GM12878 (cell line): Measurements from ENCODE around the gene PCSK5. TPM values are rescaled to one million over a fixed set of nuclear protein-coding genes. Genes with fewer than 3 reads are reported as not detected.

Source experiments
- BACH1 ChIP-seq: fragments of 450-650 bp; IDR thresholded peaks from 2 replicates; pipeline ENCODE4 v1.6.1; 2017; ENCODE audit warnings: mild to moderate bottlenecking, borderline replicate concordance
- BHLHE40 ChIP-seq, 2 experiments: fragments of 450-650 bp in 1 of 2; IDR thresholded peaks; 2 replicates each; pipeline ENCODE4 v1.6.1; 2011 to 2017; ENCODE audit warnings: low read depth in 2 of 2, borderline replicate concordance in 1 of 2, improper control_type of control experiment in 1 of 2, low read length in 1 of 2, mild to moderate bottlenecking in 1 of 2
- BMI1 ChIP-seq: fragments of 450-650 bp; IDR thresholded peaks from 2 replicates; pipeline ENCODE4 v1.6.1; 2016; ENCODE audit warnings: mild to moderate bottlenecking, moderate library complexity, borderline replicate concordance
- EP300 ChIP-seq, 2 experiments: fragments of 150-350 bp in 1 of 2; IDR thresholded peaks; 2 replicates each; pipeline ENCODE4 v1.6.1; 2011 to 2012; ENCODE audit warnings: low read depth in 2 of 2, low read length in 2 of 2, borderline replicate concordance in 1 of 2, improper control_type of control experiment in 1 of 2, inconsistent platforms in 1 of 2; ENCODE audit not compliant: control insufficient read depth in 1 of 2
- FOXM1 ChIP-seq: IDR thresholded peaks from 2 replicates; pipeline ENCODE4 v1.6.1; 2012; ENCODE audit warnings: low read depth, mild to moderate bottlenecking, inconsistent platforms, low read length, moderate library complexity
- MLLT1 ChIP-seq: fragments of 450-650 bp; IDR thresholded peaks from 2 replicates; pipeline ENCODE4 v1.6.1; 2016; ENCODE audit warnings: mild to moderate bottlenecking
- MYB ChIP-seq: fragments of 150-350 bp; IDR thresholded peaks from 2 replicates; pipeline ENCODE4 v1.6.1; 2014; ENCODE audit warnings: mild to moderate bottlenecking, low read depth, low read length, borderline replicate concordance
- NFXL1 ChIP-seq: fragments of 450-650 bp; IDR thresholded peaks from 2 replicates; pipeline ENCODE4 v1.6.1; 2017; ENCODE audit warnings: antibody characterized with exemption, mild to moderate bottlenecking, borderline replicate concordance
- NR2C2 ChIP-seq: IDR thresholded peaks from 2 replicates; pipeline ENCODE4 v1.6.1; 2011; ENCODE audit warnings: borderline replicate concordance, low read depth; ENCODE audit not compliant: control insufficient read depth, insufficient read length
- NR2F1 ChIP-seq: fragments of 450-650 bp; conservative IDR thresholded peaks from 2 replicates; pipeline ENCODE4 v1.6.1; 2017; ENCODE audit warnings: mild to moderate bottlenecking
- PAX8 ChIP-seq: fragments of 450-650 bp; IDR thresholded peaks from 2 replicates; pipeline ENCODE4 v1.6.1; 2017; ENCODE audit warnings: mild to moderate bottlenecking, moderate library complexity
- RAD21 ChIP-seq: IDR thresholded peaks from 2 replicates; pipeline ENCODE4 v1.6.1; 2011; ENCODE audit warnings: mild to moderate bottlenecking, low read depth, low read length, moderate library complexity; ENCODE audit not compliant: insufficient read depth
- RELB ChIP-seq: fragments of 450-650 bp; IDR thresholded peaks from 2 replicates; pipeline ENCODE4 v1.6.1; 2017; ENCODE audit warnings: low read depth, mild to moderate bottlenecking, moderate library complexity
- RFX5 ChIP-seq: IDR thresholded peaks from 2 replicates; pipeline ENCODE4 v1.6.1; 2011; ENCODE audit warnings: low read depth, low read length, improper control_type of control experiment
- SMAD1 ChIP-seq: fragments of 450-650 bp; IDR thresholded peaks from 2 replicates; pipeline ENCODE4 v1.6.1; 2018; ENCODE audit warnings: mild to moderate bottlenecking, low read depth; ENCODE audit not compliant: partially characterized antibody
- SMC3 ChIP-seq: IDR thresholded peaks from 2 replicates; pipeline ENCODE4 v1.6.1; 2011; ENCODE audit warnings: low read length, improper control_type of control experiment, borderline replicate concordance
- SREBF1 ChIP-seq: IDR thresholded peaks from 2 replicates; pipeline ENCODE4 v1.6.1; 2012; ENCODE audit warnings: mild to moderate bottlenecking, low read length
- SREBF2 ChIP-seq: IDR thresholded peaks from 2 replicates; pipeline ENCODE4 v1.6.1; 2012; ENCODE audit warnings: mild to moderate bottlenecking, low read length
- SRF ChIP-seq, 2 experiments: IDR thresholded peaks; 2 replicates each; pipeline ENCODE4 v1.6.1; 2011; ENCODE audit warnings: low read depth in 2 of 2, low read length in 2 of 2, mild to moderate bottlenecking in 1 of 2, moderate library complexity in 1 of 2
- TCF3 ChIP-seq: IDR thresholded peaks from 2 replicates; pipeline ENCODE4 v1.6.1; 2012; ENCODE audit warnings: low read depth, mild to moderate bottlenecking, low read length, borderline replicate concordance; ENCODE audit not compliant: insufficient read depth
- WRNIP1 ChIP-seq: IDR thresholded peaks from 2 replicates; pipeline ENCODE4 v1.6.1; 2011; ENCODE audit warnings: low read depth, low read length, improper control_type of control experiment, borderline replicate concordance
- ZNF274 ChIP-seq: IDR thresholded peaks from one replicate; pipeline ENCODE4 v1.8.0; 2011; ENCODE audit not compliant: insufficient read length, insufficient read depth
- polyA plus RNA-seq, 11 experiments: library from polyadenylated mRNA; depleted of rRNA in 4 of 11; unstranded in 6 of 11; stranded (reverse) in 5 of 11; fragments of >200 nt; fragmentation: Nextera tagmentation in 4 of 11; fragmentation: Illumina TruSeq in 1 of 11; extraction: Ambion mirVana in 4 of 11; extraction: Trizol in 1 of 11; gene quantifications; 1 replicate in 1 of 11; 2 replicates in 10 of 11; pipeline versions ENCODE4 v1.2.1 to v1.2.3, GENCODE V29; 2011 to 2016; ENCODE audit warnings: inconsistent platforms in 2 of 11, missing spikeins in 2 of 11, low read depth in 1 of 11
- total RNA-seq, 4 experiments: library from RNA; depleted of rRNA in 3 of 4; stranded (reverse); fragments of >200 nt in 3 of 4; fragmentation: Illumina TruSeq in 1 of 4; extraction: Trizol in 1 of 4; gene quantifications; 2 replicates each; pipeline versions ENCODE4 v1.2.1 to v1.2.3, GENCODE V29; 2013 to 2021
- TF ChIP-seq, protein P1 (sequence below): fragments of 450-650 bp; IDR thresholded peaks from 2 replicates; pipeline ENCODE4 v1.6.1; 2018; ENCODE audit warnings: borderline replicate concordance, mild to moderate bottlenecking; ENCODE audit not compliant: partially characterized antibody

The PCSK5 gene
- total and polyA plus RNA-seq, 10 of the 15 experiments (the other 5 are each of a cell fraction or from before 2014, with no cell fraction given) = 0.01 to 0.13 (median 0.04) TPM; not detected in 3

GRCh38 chr9:76403352-76403751, 512.9 kb downstream of the PCSK5 start (continued):
- TF ChIP-seq BHLHE40 (IDR thresholded peaks at IDR 0.05; ENCODE audit: borderline replicate concordance in 1 of 2, low read depth in 2 of 2, low read length in 1 of 2) (no peak), ZNF274 (no peak), SRF (IDR thresholded peaks at IDR 0.05; ENCODE audit: low read depth in 2 of 2, low read length in 2 of 2) (no peak), NR2F1 (no peak), MLLT1 (no peak), RFX5 (no peak), SREBF2 (no peak), BMI1 (no peak), EP300 (IDR thresholded peaks at IDR 0.05; ENCODE audit: borderline replicate concordance in 1 of 2, control insufficient read depth in 1 of 2, low read depth in 2 of 2, low read length in 2 of 2) (no peak), SMC3 (peak; percentile 68; the same call in 1 of the 2 replicates), NFXL1 (no peak), MYB (no peak), TCF3 (no peak), SMAD1 (no peak), RAD21 (peak; percentile 74), BACH1 (no peak), RELB (no peak; the same call in 1 of the 2 replicates), SREBF1 (no peak), PAX8 (no peak), WRNIP1 (no peak), NR2C2 (no peak), FOXM1 (peak; percentile 51; the same call in 1 of the 2 replicates)
- TF ChIP-seq, protein P1, sequence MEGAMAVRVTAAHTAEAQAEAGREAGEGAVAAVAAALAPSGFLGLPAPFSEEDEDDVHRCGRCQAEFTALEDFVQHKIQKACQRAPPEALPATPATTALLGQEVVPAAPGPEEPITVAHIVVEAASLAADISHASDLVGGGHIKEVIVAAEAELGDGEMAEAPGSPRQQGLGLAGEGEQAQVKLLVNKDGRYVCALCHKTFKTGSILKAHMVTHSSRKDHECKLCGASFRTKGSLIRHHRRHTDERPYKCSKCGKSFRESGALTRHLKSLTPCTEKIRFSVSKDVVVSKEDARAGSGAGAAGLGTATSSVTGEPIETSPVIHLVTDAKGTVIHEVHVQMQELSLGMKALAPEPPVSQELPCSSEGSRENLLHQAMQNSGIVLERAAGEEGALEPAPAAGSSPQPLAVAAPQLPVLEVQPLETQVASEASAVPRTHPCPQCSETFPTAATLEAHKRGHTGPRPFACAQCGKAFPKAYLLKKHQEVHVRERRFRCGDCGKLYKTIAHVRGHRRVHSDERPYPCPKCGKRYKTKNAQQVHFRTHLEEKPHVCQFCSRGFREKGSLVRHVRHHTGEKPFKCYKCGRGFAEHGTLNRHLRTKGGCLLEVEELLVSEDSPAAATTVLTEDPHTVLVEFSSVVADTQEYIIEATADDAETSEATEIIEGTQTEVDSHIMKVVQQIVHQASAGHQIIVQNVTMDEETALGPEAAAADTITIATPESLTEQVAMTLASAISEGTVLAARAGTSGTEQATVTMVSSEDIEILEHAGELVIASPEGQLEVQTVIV = no peak
